Hematopoietic multipotent progenitor cell treated with erythropoietin and hydrocortisone succinate and interleukin-3 and kit ligand, for 8 days (in vitro differentiated cells): ENCODE data around the gene CCIN.
A peak's percentile ranks its signal among the peaks of the same experiment; 100 is the strongest.

Source experiments
- DNase-seq: peaks from one replicate; pipeline ENCODE4 v3.0.0-alpha.2; 2015

CCIN gene

DNA sequence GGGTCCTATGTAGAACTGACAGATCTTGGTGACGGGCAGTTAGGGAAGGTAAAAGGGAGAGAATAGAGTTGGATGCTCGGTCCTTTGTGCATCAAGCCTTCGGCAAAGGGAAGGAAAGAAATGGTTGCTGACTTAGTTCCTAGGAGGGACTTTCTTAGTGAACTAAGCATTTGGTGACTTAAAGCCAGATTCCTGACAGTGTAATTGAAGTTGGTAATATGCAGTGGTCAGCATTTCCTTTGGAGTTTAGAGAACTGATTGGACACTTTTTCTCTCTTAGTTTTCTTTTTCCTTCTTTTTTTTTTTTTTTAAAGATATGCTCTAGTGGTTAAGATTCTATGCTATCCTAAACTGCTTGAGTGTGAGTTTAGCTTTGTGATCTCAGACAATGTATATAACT lies 23.8 kb downstream of the CCIN start:
- no peak for DNase-seq

DNA sequence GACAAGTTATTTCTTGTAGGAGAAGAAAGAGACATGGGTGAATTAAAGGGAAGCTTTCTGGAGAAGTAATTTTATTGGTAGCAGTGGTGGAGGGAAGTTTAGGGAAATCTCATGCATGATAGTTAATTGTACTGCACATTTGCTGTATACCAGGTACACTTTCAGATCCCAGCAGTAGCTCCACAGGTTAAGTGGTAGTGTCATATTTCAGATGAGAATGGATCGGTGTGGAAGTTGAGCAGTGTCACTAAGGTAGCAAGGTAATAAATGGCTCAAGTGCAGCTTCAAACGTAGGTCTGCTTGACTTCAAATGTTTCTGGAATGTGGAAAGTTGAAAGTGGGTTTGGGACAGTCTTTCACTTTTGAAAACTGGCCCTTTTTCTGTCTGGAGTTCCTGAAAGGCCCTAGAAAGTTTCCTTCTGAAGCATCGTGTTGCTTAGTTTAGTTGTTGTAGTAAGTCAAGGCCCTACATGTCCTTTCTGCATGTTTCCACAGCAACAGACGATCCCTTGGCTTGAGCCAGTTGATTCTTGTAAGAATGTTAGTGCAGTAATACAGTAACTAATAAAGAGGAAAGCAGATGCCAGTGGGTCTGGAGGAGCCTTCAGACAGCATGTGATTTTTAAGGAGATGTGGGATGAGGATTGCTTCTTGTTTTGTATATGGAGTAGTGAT lies 25.3 kb downstream of the CCIN start:
- no peak for DNase-seq

DNA sequence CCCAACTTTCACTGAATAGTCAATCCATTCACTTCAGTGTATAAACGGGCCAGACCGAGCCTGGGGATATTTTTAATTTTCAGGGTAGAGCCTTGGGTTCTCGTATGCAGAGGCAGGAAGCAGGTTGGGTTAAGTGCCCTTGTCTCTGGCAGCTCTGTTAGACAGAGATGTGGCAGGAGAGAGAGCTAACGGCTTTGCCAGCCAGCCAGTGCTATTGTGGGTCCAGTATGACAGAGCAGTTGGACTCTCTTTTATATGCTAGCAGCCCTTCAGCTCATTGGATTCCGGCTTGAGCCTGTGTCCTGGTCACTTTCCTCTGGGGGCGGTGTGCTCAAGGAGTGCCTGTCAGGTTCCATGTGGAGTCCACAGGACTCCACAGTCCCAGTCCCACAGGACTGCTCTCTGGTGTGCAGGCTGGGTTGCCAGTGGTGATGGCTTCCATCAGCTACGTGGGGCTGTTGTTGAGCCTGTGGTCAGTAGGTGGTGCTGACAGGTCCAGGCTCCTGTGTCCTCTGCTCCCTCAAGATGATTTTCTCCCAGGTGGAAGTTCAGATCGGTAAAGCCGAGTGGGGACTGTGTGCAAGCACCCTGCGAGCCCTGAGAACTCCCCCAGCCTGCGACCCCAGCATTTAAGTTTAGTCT lies 35.8 kb downstream of the CCIN start:
- no peak for DNase-seq

DNA sequence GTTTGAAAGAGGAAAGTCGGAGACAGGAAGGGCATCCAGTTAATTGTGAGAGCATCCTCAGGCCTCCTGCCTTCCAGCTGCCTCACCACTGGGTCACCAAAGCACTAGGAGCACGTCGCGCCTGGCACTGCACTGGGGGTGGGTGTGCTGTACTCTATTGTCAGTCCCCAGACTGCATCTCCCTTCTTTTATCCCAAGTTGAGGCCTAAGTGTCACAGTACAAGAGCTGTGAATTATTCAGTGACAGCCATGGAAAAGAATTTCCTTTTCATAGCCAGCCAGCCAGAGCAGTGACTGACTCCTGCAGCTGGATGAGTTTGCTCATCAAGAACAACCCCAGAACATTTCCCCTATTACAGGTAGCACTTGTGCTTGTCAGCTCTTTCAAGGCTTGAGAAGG lies 37.8 kb downstream of the CCIN start:
- no peak for DNase-seq

DNA sequence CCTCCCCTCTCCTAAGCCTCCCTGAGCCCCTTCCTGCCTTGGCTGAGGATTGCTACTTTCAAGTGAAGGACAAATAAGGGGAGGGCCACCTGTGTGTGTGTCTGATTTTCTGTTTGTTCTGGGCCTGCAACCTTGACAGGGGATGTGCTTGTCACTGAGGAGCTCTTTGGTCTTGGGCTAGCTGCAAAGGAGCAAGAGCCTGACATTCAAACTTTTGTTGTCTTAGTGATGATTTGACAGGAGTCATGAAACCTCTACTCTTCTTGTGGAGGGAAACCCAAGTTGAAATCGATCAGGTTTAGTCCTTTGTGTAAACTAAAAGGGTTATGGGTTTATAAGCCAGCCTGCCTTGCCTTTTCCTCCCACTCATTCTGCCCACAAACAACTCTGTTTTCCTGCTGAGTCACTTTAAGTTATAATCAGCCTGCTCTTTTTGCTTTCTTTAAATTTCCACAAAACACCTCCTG lies 38.4 kb downstream of the CCIN start:
- peak; percentile 29 for DNase-seq

DNA sequence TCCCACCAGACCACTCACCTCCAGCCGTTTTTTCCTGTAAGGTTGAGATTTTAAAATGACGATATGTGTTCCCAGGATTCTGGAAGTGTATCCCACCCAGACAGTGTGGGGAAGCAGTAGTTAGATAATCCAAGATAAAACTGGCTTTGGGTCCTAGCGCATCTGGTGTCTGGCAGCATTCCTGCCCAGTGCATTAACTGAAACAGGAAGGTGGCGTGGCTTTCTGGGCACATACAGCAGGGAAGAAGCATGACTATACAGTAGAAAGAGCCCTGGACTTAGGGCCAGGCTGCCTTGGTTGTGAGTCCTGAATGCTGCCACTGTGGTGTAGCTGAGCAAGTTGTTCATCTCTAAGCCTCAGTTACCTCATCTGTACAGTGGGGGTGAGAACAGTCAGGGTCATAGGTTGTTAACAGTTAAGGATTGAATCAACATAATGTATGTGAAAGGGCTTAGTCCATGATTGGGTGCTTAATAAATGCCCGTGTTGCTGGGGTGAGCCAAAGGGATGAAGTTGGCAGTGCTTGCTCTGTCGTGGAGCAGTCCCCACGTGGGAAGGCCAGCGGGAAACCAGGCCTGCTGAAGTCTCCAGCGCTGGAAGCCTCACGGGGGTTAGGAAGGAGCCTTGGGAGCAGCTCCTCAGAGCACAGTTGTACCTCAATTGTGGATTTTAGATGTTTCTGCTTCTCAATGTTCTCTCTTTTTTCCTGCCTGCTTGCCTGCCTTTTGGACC lies 39.5 kb downstream of the CCIN start:
- DNase-seq: no peak

DNA sequence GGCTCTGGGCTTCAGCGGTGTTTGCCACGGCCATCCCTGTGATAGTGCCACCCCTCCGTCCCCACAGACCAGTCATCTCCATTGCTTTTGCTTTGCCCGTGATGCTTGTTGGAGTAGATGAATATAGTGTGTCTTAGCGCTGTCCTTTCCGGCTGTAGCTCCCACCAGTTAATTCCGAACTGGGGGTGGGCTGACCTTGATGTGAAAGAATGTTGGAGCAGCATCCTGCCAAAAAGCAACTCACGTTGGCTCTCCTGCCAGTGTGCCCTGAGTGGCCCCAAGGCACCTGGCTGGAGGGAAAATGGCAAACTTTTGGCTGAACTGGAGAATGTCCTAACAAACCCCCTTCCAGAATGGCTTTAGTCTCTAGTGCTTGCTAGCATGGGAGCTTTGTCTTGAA lies 41.5 kb downstream of the CCIN start:
- no peak for DNase-seq

DNA sequence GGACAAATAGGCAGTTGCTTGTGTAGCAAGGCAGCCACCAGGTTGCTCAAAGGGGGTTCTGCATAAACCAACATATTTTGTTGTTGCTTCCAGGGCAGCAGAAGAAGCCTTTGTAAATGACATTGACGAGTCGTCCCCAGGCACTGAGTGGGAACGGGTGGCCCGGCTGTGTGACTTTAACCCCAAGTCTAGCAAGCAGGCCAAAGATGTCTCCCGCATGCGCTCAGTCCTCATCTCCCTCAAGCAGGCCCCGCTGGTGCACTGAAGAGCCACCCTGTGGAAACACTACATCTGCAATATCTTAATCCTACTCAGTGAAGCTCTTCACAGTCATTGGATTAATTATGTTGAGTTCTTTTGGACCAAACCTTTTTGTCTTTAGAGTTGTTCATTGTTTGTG lies 42.3 kb downstream of the CCIN start:
- DNase-seq: no peak

DNA sequence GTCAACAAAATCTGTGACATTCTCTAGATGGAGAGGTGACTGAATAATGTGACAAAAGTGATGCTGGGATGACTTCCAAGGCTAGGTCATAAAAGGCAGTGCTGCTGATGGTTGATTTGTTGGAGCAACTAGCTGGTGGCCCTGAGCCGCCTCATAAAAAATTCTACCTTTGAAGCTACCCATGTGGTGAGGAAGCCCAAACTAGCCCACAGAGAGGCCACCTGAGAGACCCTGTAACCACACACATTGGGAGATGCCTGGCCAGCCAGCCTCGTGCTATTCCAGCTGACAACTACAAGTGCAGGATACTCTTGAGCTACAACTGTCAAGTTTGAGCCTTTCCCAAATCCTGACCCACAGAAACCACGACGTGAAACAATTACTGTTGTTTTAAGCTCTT lies 44.2 kb downstream of the CCIN start:
- no peak for DNase-seq

DNA sequence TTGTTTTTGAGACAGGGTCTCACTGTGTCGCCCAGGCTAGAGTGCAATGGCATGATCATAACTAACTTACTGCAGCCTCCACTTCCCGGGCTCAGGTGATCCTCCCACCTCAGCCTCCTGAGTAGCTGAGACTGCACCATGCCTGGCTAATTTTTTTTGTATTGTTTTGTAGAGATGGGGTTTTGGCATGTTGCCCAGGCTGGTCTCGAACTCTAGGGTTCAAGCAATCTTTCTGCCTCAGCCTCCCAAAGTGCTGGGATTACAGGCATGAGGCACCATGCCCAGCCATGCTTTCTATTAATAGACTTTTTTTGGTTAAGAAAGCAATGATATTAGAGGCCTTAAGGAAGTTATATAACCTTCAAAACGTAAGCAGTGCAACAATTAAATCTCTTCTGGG lies 44.8 kb downstream of the CCIN start:
- no peak for DNase-seq

DNA sequence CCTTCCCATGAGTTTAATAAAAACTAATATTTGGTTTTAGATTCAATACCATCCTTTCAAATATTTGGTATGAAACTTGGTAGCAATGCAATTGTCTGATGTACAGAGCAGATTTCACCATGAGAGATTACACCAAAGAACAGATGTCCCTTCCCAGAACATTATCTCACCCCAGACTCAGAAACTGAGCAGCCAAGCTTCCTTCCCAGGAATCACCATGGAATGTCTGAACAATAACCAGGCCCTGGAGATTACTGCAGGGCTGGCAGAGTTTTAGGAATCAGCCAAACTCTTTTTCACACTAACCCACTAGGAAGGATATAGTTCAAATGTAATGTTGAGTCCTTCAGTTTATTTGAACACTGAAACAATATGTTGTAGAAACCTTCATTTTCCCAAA lies 45.4 kb downstream of the CCIN start:
- DNase-seq: no peak

DNA sequence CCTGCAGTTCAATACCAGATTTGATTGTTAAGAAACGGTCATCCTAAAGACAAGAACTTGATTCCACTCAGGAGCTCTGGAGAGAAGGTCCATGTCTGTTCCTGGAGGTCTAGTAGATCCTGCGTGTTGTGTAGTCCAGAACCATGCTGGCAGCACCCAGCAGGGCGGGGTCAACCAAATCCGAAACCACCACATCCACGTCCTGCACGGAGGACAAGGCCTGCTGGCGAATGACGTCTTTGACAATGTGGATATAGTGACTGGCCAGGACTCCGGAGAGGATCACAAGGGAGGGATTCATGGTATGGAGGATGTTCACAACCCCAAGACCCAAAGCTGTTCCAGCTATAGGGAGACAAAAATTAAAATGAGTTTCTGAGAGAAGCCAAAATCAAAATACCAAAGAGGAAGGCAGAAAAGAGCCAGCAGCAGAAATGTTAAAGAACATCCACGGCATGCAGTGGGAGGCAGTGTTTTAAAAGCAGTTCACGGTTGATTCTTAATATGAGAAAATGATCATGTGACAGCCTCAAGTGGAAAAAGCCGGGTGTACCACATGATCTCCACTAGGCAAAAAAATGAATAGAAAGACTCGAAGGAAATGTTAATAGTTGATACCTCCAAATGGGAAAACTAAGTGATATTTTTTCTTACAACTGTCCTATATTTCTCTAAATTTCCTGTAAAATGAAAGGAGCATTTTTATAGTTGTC lies 48.2 kb downstream of the CCIN start:
- no peak for DNase-seq

DNA sequence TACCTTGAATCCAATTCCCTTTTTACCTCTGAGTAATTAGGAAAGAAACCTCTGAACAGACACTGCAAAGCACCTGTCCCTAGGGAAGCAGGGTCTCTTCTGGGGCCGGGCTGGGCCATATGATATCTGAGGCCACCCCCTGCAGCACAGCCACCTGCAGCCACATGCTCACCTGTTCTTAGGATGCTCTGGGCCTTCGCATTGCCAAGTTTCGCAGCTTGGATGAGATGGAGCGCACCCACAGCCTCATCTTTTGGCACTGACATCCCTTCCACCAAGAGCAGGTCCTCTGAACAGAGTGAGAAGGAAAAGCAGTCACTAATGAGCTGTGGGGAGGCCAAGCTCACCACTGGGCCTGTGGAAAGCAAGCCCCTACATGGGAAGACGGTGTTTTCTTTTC lies 48.8 kb downstream of the CCIN start:
- DNase-seq: no peak

DNA sequence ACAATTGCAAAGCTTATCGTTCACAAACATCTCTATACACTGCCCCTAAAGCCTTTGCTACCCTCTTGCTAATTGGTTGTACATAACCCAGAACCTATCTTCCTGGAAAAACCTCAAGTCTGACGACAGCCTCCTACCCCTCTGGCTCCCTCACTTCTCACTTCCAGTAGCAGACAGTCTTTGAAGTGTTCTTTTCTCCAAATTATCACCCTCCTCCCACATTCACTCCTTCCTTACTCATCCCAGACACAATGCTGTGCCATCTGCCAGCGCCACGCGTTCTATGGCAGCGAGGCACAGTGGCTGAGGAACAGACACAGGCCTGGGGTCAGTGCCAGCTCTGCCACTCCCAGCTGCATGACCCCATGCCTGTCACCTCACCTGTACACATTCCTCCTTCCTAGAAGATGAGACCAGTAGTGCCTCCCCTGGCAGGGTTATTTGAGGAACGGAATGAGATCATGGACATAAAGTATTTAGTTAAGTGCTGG lies 49.3 kb downstream of the CCIN start:
- peak; percentile 82 for DNase-seq
